Activated CD8-positive, alpha-beta memory T cell treated with anti-CD3 and anti-CD28 coated beads, Interleukin-2, amount 10 ng/mL, durations not matched to agents 7 days and 5 days (primary cell): ENCODE results near the gene TUBG1. TPM values are rescaled to one million over a fixed set of nuclear protein-coding genes. Genes with fewer than 3 reads are reported as not detected.
"Not testable (repeated sequence)": the region's sequence is repeated elsewhere in the genome, so short reads cannot be mapped to it uniquely, and the experiment has no call there.

Experiments used
- ATAC-seq: fragments of 150-1000 bp; cut with Tn5 transposase; one replicate; pipeline ENCODE4 v1.10.0; 2021; ENCODE audit warnings: moderate library complexity
- CTCF ChIA-PET: fragments of 350-600 bp; sonication (Branson Sonifier 250); formaldehyde crosslinking; loops from one replicate; lab custom pipeline; 2021; ENCODE audit warnings: antibody characterized with exemption; lab: Charles Lee
- DNase-seq: peaks from one replicate; pipeline ENCODE4 v3.0.0-alpha.2; 2020
- H3K27ac Mint-ChIP-seq: one replicate; pipeline ENCODE4 v1.8.0; 2021; ENCODE audit warnings: mild to moderate bottlenecking, mixed read lengths
- H3K27me3 Mint-ChIP-seq: one replicate; pipeline ENCODE4 v1.8.0; 2021; ENCODE audit warnings: mixed read lengths
- H3K36me3 Mint-ChIP-seq: one replicate; pipeline ENCODE4 v1.8.0; 2021; ENCODE audit warnings: mild to moderate bottlenecking, mixed read lengths
- H3K4me1 Mint-ChIP-seq: one replicate; pipeline ENCODE4 v1.8.0; 2021; ENCODE audit warnings: mixed read lengths
- H3K4me3 Mint-ChIP-seq: one replicate; pipeline ENCODE4 v1.8.0; 2021; ENCODE audit warnings: mild to moderate bottlenecking, moderate library complexity, mixed read lengths
- H3K9me3 Mint-ChIP-seq: one replicate; pipeline ENCODE4 v1.8.0; 2022; ENCODE audit warnings: low read depth, mixed read lengths
- total RNA-seq, 2 experiments: library from RNA; stranded (reverse); gene quantifications; one replicate each; pipeline ENCODE4 v1.2.3, GENCODE V29; 2021

TUBG1 gene
- total RNA-seq, 2 experiments from 2014 or later: 92.3 to 103 TPM

- Mint-ChIP-seq H3K9me3 (no peaks in the 10 kb centered on the region), H3K27me3 (peaks cover 2% of the 10 kb centered on the region), H3K4me3 (no peak overlapping the region), H3K4me1 (peaks cover 16% of the 10 kb centered on the region), H3K36me3 (peaks cover 21% of the 10 kb centered on the region), H3K27ac (peak overlapping the region; percentile 9)
- ATAC-seq (no peak), DNase-seq (peak; percentile 45)
- CTCF ChIA-PET: interaction anchor here (0.6 to 2.0 kb wide), 6 partner anchors 10 to 577 kb away, joined by 3 to 13 read pairs (median 4); partner anchors contain the start of genes CNTD1, COA3, RETREG3 and TUBG1
Observed at GRCh38 chr17:42618442-42619150, 9.1 kb downstream of the TUBG1 start.

- H3K36me3 Mint-ChIP-seq, H3K27ac Mint-ChIP-seq, H3K27me3 Mint-ChIP-seq, H3K4me3 Mint-ChIP-seq, CTCF ChIA-PET, ATAC-seq, H3K9me3 Mint-ChIP-seq, DNase-seq: not testable (repeated sequence)
- peaks cover 16% of the 10 kb centered on the region for H3K4me1 Mint-ChIP-seq
Observed at GRCh38 chr17:42621987-42622386, 12.5 kb downstream of the TUBG1 start.

- CTCF ChIA-PET: interaction anchor here (1.3 to 1.8 kb wide), 2 partner anchors 9 to 45 kb away, joined by 3 to 4 read pairs; no protein-coding TSS in a partner anchor
- ATAC-seq (no peak), DNase-seq (no peak)
- Mint-ChIP-seq H3K27ac (no peak overlapping the region), H3K9me3 (no peaks in the 10 kb centered on the region), H3K4me3 (no peak overlapping the region), H3K27me3 (peaks cover 2% of the 10 kb centered on the region), H3K36me3 (no peaks in the 10 kb centered on the region), H3K4me1 (peaks cover 10% of the 10 kb centered on the region)
Observed at GRCh38 chr17:42623271-42623670, 13.8 kb downstream of the TUBG1 start.

DNA sequence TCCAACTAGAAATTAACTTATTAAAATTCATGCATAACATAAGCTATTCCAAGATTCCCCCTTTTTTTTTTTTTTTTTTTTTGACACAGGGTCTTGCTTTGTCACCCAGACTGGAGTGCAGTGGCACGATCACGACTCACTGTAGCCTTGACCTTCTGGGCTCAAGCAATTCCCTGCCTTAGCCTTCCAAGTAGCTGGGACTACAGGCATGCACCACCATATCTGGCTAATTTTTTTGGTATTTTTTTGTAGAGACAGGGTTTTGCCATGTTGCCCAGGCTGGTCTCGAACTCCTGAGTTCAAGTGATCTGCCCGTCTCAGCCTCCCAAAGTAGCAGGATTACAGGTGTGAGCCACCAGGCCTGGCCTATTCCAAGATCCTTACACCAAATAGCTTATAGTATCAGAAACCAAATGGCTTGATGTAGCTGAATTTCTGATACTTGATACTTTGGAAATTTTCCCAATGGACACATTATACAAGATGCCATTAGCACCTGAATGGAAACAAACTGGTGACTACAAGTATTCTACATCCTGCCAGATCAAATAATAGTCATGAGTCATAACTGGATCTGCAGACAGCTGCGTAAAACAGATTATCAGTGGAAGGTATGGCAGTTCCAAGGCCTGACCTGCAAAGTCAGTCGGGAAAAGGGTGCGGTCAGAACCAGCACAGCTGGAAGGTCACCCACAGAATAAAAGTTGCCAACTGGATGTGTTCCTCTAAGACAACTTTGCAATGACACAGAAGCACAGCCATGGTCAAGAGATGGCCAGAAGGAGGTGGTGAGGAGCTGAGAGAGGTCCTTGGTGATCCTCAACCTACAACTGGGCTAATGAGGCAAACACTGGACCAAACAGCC lies 14.5 kb downstream of the TUBG1 start:
- CTCF ChIA-PET: interaction anchor here (1.3 to 1.8 kb wide), 2 partner anchors 8 to 45 kb away, joined by 3 to 4 read pairs; no protein-coding TSS in a partner anchor
- Mint-ChIP-seq H3K36me3 (no peaks in the 10 kb centered on the region), H3K4me1 (peaks cover 3% of the 10 kb centered on the region), H3K27ac (no peak overlapping the region), H3K9me3 (no peaks in the 10 kb centered on the region), H3K4me3 (no peak overlapping the region), H3K27me3 (peaks cover 2% of the 10 kb centered on the region)
- ATAC-seq (peak; percentile 23), DNase-seq (no peak)

- not testable (repeated sequence) for DNase-seq, H3K9me3 Mint-ChIP-seq, H3K36me3 Mint-ChIP-seq, H3K4me3 Mint-ChIP-seq, H3K4me1 Mint-ChIP-seq, H3K27ac Mint-ChIP-seq, H3K27me3 Mint-ChIP-seq, ATAC-seq
- CTCF ChIA-PET: interaction anchor here (0.7 kb wide), 1 partner anchor 45 kb away, joined by 3 read pairs; no protein-coding TSS in a partner anchor
Observed at GRCh38 chr17:42627032-42627764, 17.7 kb downstream of the TUBG1 start.

DNA sequence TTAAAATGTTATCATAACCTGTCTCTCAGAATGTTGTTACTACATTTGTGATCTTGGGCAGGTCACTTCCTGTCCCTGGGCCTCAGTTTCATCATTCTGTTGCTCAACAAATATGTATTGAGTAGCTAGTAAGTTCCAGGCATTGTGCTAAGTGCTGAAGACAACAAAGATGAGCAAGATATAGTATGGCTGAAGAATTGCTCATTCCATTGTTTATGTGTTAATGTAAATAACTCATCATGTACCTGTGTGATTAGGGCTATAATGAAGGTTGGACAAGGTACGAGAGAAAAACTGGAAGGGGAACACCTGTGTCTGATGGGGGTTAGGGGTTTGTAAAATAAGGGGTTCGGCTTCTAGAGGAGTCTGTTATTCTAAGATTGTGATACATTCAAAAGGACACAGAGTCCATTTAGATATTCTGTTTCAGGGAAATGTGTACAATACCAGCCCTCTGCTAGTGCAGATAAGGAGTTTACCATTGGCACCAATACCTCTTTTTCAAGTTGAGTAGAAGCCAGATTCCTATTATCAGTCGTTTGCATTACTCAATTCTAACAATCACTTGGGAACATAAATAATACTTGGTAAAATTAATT lies 20.0 kb downstream of the TUBG1 start:
- Mint-ChIP-seq H3K9me3 (no peaks in the 10 kb centered on the region), H3K36me3 (no peaks in the 10 kb centered on the region), H3K4me1 (no peaks in the 10 kb centered on the region), H3K27me3 (peaks cover 2% of the 10 kb centered on the region), H3K4me3 (no peak overlapping the region), H3K27ac (no peak overlapping the region)
- CTCF ChIA-PET: no interaction called here
- no peak for DNase-seq
- no peak for ATAC-seq

DNA sequence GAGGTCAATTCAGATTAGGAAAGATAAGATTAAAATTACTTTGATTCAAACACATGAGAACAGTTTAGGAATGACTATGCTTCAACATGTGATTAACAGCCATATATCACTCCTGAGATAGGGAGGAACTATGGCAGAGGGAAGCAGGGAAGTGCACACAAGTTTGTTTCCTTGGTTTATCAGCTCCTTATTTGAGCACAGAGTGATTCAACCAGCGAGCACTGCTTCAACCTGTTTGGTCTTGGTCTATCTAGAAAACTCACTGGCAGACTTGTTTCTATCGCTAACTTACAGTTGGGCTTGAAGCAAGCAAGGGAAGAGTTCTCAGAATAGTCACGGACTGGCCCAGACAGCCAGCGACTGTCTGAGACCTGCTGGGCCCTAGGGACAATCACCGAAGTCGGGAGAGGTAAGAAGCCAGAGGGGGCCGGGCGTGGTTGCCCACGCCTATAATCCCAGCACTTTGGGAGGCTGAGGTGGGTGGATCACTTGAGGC lies 23.5 kb downstream of the TUBG1 start:
- Mint-ChIP-seq H3K4me3 (no peak overlapping the region), H3K27me3 (peaks cover 2% of the 10 kb centered on the region), H3K36me3 (no peaks in the 10 kb centered on the region), H3K27ac (no peak overlapping the region), H3K4me1 (no peaks in the 10 kb centered on the region), H3K9me3 (no peaks in the 10 kb centered on the region)
- no peak for ATAC-seq
- no peak for DNase-seq
- CTCF ChIA-PET: interaction anchor here (0.7 to 1.6 kb wide), 5 partner anchors 10 to 280 kb away, joined by 3 to 4 read pairs (median 3); no protein-coding TSS in a partner anchor

DNA sequence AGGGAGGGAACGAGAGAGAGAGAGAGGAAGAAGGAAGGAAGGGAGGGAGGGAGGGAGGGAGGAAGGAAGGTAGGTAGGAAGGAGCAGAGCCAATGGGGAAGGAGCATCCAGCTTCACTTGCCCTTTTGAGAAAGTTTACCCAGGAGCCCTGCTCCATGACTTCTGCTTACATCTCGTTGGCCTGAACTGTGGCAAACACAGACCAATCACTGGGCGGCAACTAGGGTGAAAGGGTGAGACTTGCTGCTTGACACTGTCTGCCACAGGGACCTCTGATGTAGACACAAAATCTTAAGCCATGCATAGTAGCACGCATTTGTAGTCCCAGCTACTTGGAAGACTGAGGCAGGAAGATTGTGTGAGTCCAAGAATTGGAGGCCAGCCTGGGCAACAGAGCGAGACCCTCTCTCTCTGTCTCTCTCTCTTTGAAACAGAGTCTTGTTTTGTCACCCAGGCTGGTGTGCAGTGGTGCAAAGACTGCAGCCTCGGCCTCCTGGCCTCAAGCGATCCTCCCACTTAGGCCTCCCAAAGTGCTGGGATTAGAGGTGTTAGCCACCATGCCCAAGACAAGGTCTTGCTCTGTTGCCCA lies 30.1 kb downstream of the TUBG1 start:
- no peaks in the 10 kb centered on the region for H3K4me1 Mint-ChIP-seq
- no peak overlapping the region for H3K4me3 Mint-ChIP-seq
- no peaks in the 10 kb centered on the region for H3K36me3 Mint-ChIP-seq
- DNase-seq: no peak
- H3K9me3 Mint-ChIP-seq: no peaks in the 10 kb centered on the region
- no peak for ATAC-seq
- no peak overlapping the region for H3K27ac Mint-ChIP-seq
- CTCF ChIA-PET: no interaction called here
- peaks cover 17% of the 10 kb centered on the region for H3K27me3 Mint-ChIP-seq

- ATAC-seq: no peak
- H3K27me3 Mint-ChIP-seq: peaks cover 17% of the 10 kb centered on the region
- H3K9me3 Mint-ChIP-seq: no peaks in the 10 kb centered on the region
- DNase-seq: no peak
- CTCF ChIA-PET: no interaction called here
- H3K36me3 Mint-ChIP-seq: no peaks in the 10 kb centered on the region
- no peak overlapping the region for H3K4me3 Mint-ChIP-seq
- no peak overlapping the region for H3K27ac Mint-ChIP-seq
- no peaks in the 10 kb centered on the region for H3K4me1 Mint-ChIP-seq
Observed at GRCh38 chr17:42640121-42640520, 30.6 kb downstream of the TUBG1 start.

DNA sequence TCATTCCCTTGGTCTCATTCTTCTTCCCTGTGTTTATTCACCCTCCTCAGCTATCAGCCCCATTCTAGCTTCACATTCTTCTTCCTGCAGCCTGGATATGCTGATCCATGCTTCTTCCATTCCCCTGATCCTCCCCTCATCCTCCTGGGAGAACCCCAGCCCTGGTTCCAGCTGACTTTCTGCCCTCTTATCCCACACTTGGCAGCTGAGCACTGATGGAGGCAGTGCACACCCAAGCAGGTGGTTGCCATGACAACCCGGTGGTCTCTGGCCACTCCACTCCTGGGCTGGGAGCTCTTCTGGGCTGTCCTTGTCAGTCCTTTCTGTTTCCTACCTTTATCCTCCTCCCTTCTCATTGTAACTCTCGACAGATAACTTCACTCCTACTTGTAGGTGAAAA lies 32.9 kb downstream of the TUBG1 start:
- CTCF ChIA-PET: interaction anchor here (0.6 kb wide), 1 partner anchor 144 kb away, joined by 3 read pairs; no protein-coding TSS in a partner anchor
- peaks cover 27% of the 10 kb centered on the region for H3K27me3 Mint-ChIP-seq
- H3K9me3 Mint-ChIP-seq: no peaks in the 10 kb centered on the region
- no peak overlapping the region for H3K27ac Mint-ChIP-seq
- H3K36me3 Mint-ChIP-seq: no peaks in the 10 kb centered on the region
- ATAC-seq: no peak
- no peak overlapping the region for H3K4me3 Mint-ChIP-seq
- no peaks in the 10 kb centered on the region for H3K4me1 Mint-ChIP-seq
- no peak for DNase-seq

DNA sequence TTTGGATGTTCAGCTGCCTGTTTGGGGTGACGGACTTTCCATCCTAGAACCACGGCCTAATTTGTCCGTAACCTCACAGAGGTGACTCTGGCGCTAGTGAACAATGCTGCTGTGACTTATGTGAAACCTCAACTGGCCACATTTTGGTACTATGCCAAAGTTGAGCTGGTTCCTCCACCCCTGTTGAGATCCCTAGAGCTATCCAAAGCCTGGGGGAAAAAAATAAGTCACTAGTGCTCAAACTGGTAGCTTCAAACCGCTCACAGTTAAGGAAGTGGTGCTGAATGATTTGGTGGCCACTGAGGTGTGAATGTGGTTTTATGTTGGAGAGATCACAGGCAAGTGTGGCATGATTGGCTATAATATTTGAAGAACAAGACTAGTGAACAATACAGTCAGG lies 38.3 kb downstream of the TUBG1 start:
- Mint-ChIP-seq H3K36me3 (no peaks in the 10 kb centered on the region), H3K27ac (no peak overlapping the region), H3K4me1 (peaks cover 7% of the 10 kb centered on the region), H3K4me3 (no peak overlapping the region), H3K27me3 (peaks cover 26% of the 10 kb centered on the region), H3K9me3 (no peaks in the 10 kb centered on the region)
- DNase-seq: no peak
- CTCF ChIA-PET: interaction anchor here (0.8 to 1.2 kb wide), 2 partner anchors 40 to 116 kb away, joined by 3 to 4 read pairs; no protein-coding TSS in a partner anchor
- ATAC-seq: no peak

DNA sequence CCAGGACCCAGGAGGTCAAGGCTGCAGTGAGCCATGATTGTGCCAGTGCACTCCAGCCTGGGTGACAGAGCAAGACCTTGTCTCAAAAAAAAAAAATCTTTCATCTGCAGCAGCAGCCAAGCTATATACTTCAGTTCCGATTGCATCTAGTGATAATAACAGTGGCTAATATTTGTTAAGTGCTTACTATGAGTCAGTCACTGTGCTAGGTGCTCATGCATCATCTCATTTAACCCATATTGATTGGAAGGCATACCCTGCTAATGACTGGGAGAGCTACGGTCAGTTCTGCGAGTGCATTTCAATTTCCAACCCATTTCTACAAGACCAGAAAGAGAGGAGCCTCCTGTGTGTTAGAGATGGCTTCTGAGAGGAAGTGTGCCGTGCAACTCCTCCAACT lies 41.9 kb downstream of the TUBG1 start:
- Mint-ChIP-seq H3K9me3 (no peaks in the 10 kb centered on the region), H3K27ac (no peak overlapping the region), H3K4me3 (no peak overlapping the region), H3K36me3 (no peaks in the 10 kb centered on the region), H3K4me1 (peaks cover 17% of the 10 kb centered on the region), H3K27me3 (peaks cover 32% of the 10 kb centered on the region)
- CTCF ChIA-PET: interaction anchor here (1.4 kb wide), 1 partner anchor 28 kb away, joined by 3 read pairs; no protein-coding TSS in a partner anchor
- DNase-seq (no peak), ATAC-seq (no peak)
